SU-DHL-6 (cell line): Measurements from ENCODE around the gene TRDN.

Experiments
- EZH2phosphoT487 ChIP-seq: fragments of 200-600 bp; sonication (generic), shearing (Covaris generic); conservative IDR thresholded peaks from 2 replicates; pipeline ENCODE4 v1.6.1; 2018; ENCODE audit warnings: mild to moderate bottlenecking, antibody characterized with exemption, low read length, moderate library complexity, mixed read lengths
- TF ChIP-seq, protein P1 (sequence below): fragments of 200-600 bp; sonication (generic); IDR thresholded peaks from one replicate; pipeline ENCODE4 v1.5.1; 2017; ENCODE audit warnings: antibody characterized with exemption, mild to moderate bottlenecking, low read length, moderate library complexity; ENCODE audit not compliant: insufficient read depth, poor library complexity, severe bottlenecking

DNA sequence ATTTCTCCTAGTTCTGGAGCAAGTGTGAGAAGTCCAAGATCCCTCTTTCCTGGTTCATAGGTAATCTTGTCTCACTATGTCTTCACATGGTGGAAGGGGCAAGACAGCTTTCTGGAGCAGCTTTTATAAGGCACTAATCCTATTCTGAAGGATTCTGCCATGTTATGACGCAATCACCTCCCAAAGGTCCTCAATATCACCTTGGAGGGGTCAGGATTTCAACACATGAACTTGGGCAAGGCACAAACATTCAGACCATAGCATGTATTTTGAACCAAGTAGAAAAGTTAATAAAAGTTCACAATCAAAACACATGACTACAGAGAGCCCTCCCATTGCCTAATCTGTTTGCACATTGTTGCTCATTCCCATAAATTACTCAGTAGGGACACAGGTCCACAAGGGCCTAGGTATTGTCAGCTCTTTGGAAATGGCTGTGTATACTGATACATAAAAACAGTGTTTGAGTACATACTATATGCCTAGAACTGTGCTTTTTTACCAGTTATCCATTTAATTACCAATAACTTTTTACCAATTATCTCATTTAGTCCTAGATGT lies 11.3 kb upstream of the TRDN start:
- no peak for TF ChIP-seq EZH2phosphoT487
- TF ChIP-seq, protein P1, sequence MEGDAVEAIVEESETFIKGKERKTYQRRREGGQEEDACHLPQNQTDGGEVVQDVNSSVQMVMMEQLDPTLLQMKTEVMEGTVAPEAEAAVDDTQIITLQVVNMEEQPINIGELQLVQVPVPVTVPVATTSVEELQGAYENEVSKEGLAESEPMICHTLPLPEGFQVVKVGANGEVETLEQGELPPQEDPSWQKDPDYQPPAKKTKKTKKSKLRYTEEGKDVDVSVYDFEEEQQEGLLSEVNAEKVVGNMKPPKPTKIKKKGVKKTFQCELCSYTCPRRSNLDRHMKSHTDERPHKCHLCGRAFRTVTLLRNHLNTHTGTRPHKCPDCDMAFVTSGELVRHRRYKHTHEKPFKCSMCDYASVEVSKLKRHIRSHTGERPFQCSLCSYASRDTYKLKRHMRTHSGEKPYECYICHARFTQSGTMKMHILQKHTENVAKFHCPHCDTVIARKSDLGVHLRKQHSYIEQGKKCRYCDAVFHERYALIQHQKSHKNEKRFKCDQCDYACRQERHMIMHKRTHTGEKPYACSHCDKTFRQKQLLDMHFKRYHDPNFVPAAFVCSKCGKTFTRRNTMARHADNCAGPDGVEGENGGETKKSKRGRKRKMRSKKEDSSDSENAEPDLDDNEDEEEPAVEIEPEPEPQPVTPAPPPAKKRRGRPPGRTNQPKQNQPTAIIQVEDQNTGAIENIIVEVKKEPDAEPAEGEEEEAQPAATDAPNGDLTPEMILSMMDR, result no peak
